Urothelium cell line (cell line): Measurements from ENCODE around the gene MIOS.
"Not testable (repeated sequence)": the region's sequence is repeated elsewhere in the genome, so short reads cannot be mapped to it uniquely, and the experiment has no call there.

Experiments
- DNase-seq: peaks from one replicate; pipeline ENCODE4 v3.0.0; 2011; ENCODE audit warnings: low spot score, mixed read lengths
- FAIRE-seq: peaks from 2 replicates; lab custom pipeline; 2011; peaks lifted over from hg19 to GRCh38; lab: Jason Lieb, UNC

Gene MIOS

DNA sequence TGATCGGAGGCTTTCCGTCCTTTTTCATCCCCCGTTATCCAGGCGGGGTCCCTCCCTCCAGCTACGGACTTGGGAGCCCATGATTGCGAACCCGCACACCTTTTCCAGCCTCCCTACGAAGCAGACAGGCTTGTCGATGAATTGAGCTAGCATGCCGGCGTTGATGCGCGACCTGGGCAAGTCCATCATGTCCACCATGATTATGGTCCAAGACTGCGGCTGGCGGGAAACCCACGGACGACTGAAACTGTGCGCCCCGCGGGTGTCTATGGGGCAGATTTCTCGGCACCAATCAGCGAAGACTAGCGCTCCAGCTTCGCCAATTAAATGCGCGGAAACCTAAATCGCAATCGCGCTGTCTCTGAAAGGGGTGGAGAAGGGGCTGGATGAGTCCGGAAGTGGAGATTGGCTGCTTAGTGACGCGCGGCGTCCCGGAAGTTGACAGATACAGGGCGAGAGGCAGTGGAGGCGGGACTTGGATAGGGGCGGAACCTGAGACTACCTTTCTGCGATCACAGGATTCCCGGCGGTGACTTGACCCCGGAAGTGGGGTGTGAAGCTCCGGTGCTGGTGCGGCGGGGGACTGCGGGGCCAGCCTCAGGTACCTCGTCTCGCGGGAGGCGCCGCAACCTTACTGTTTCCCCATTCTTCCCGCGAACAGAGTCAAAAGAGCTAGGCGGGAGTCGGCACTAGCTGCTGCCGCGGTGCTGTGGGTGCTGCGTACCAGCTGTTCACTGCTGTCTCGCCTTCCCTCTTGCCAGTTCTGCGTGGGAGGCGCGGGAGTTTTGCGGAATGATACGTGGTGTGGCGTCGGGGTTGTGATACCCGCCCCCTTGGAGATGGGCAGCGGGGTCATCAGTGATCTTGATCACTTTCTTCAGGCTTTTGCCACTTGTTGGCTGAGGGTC, 73.8 kb downstream of the MIOS start, which contains the start of gene UMAD1:
UMAD1 (plus strand) TSS at position 532 of the 908 bp plus-strand sequence. CDS start 32,620 bp downstream, outside the sequence.
- DNase-seq, result peak; percentile 100
- peak; percentile 98 for FAIRE-seq

DNA sequence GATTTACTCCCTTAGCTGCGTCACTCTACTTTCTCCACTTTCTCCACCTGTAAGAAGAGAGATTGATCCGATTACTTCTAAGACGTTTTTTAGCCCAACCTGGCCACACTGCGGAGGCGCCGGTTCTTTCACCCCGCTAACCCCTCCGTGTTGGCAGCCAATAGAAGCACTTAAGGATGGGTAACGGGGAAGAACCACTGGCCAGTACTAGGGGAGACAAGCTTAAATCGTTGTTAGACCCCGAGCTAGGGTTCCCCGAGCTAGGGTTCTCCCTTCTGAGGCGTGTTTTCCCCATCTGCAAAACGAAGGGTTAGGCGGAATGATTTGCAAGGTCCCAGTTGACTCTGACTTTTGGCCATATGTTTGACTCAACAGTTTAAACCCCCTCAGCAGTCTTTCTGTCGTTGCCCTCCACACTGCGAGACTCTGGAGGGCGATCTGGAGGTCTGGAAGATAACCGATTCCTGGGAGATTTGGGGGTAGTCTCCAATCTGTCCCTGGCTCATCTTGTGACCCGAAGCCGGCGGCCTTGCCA, 74.5 kb downstream of the MIOS start:
- no peak for DNase-seq
- no peak for FAIRE-seq

DNA sequence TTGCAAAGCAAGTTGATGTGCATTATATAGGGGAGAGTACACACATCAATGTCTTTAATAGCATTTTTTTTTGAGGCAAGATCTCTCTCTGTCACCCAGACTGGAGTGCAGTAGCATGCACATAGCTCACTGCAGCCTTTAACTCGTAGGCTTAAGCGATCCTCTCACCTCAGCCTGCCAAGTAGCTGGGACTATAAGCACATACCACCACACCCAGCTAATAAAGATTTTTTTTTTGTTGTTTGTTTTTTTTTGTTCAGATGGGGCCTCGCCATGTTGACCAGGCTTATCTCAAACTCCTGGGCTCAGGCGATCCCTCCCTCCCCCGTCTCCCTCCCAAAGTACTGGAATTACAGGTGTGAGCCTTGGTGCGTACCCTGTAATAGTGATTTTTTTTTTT, 75.4 kb downstream of the MIOS start:
- DNase-seq (no peak), FAIRE-seq (no peak)

DNA sequence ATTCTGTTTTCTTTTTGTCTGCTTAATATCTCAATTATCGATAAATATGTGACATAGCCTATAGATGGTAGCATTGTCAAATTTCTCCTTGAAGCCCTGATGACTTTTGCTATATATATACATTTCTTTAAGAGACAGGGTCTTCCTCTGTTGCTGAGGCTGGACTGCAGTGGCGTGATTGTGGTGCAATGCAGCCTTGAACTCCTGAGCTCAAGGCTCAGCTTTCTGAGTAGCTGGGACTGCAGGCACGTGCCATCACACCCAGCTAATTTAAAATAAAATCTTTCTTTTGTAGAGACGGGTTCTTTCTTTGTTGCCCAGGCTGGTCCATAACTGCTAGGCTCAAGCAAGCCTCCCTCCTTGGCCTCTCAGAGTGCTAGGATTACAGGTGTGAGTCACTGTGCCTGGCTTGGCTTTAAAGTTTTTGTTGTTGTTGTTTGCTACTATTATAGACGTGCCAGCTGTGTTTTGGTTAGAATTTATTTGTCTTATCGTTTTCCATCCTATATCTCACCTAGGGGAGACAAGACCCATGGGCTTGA, 80.9 kb downstream of the MIOS start:
- peak; percentile 13 for FAIRE-seq
- no peak for DNase-seq

GRCh38 chr7:7650682-7651206, 84.1 kb downstream of the MIOS start:
- no peak for FAIRE-seq
- no peak for DNase-seq

DNA sequence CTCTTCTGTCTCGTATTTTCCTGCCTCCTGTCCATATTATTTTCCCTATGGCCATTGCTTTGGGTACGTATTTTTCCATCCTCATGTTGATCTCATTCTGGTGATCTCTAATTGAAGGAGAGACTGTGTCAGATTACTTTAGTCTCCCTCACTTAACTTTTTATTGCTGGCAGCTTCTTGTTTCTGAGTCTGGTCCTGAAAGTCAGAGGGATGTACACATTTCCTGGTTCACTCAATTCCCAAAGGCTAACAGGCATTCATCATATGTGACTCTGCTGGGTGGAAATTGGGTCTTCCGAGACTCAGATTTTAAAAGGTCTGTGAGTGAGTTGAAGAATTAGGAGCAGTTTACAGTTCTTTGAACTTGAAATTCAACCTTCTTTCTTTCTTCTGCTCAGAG, 84.8 kb downstream of the MIOS start:
- no peak for FAIRE-seq
- DNase-seq, result no peak

- FAIRE-seq (no peak), DNase-seq (no peak)
Observed at GRCh38 chr7:7652798-7653540, 86.3 kb downstream of the MIOS start.

- DNase-seq (peak; percentile 49), FAIRE-seq (no peak)
Observed at GRCh38 chr7:7653593-7654187, 87.0 kb downstream of the MIOS start.

- FAIRE-seq (no peak), DNase-seq (no peak)
Observed at GRCh38 chr7:7654964-7655715, 88.5 kb downstream of the MIOS start.

- DNase-seq, FAIRE-seq: not testable (repeated sequence)
Observed at GRCh38 chr7:7656459-7656858, 89.8 kb downstream of the MIOS start.
